ENCODE measurements around the gene PRPF6.

DNA sequence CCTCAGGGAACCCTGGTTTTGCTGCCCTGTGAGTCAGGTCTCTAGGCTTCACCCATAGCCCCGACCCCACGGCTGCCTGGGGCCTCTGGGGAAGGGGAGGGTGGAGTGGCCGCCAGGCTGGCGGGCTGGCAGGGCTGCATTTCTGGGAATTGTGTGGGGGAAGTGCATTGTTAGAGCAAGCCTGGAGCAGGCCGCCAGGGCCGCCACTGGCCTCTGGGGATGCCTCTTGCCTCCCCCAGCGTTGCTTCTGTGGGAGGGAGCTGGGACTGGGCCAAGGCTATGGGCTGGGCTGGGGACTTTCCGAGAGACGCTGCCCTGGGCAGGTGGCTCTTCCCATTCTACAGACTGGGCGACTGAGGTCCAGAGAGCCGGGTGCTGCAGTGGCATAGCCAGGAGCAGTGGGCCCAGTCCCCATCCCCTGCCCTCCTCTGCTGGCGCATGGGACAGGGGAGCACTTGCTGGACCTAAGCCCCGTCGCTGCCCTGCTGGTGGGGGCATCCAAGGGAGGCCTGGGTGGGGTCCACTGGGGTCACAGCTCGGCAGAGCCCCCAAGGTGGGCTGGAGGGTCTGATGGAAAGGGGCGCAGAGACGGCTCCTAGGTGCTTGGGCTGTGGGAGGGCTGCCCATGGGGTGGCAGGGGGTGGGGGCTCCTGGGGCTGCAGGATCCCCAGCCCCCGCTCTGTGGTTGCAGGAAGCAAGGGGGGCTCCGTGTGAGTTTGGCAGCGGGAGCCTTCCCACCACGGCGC is 75.1 kb downstream of the PRPF6 start:
- TF ChIP-seq EZH2 (IDR thresholded peaks at IDR 0.05; ENCODE audit: insufficient read depth, poor library complexity, severe bottlenecking) (no peak), EZH2phosphoT487 (IDR thresholded peaks at IDR 0.05; ENCODE audit: insufficient read depth, low read depth) (no peak)
